Bronchial epithelial cell (primary cell): ENCODE measurements around the gene WDR4. TPM values are rescaled to one million over a fixed set of nuclear protein-coding genes. Genes with fewer than 3 reads are reported as not detected.
A peak's percentile ranks its signal among the peaks of the same experiment; 100 is the strongest.

Experiments used
- DNase-seq: peaks from one replicate; pipeline ENCODE4 v3.0.0-alpha.2; 2010; ENCODE audit warnings: low read depth
- FAIRE-seq: peaks from 2 replicates; lab custom pipeline; 2011; peaks lifted over from hg19 to GRCh38; lab: Jason Lieb, UNC
- H3K27me3 ChIP-seq: 2 replicates; pipeline ENCODE4 v1.5.1; 2011; ENCODE audit warnings: low read length; ENCODE audit not compliant: control insufficient read depth, insufficient read depth
- H3K36me3 ChIP-seq: 2 replicates; pipeline ENCODE4 v1.5.1; 2011; ENCODE audit warnings: low read length; ENCODE audit not compliant: control insufficient read depth, insufficient read depth
- H3K4me3 ChIP-seq: 2 replicates; pipeline ENCODE4 v1.5.1; 2011; ENCODE audit warnings: mild to moderate bottlenecking, low read depth, low read length, control low read depth
- CTCF ChIP-seq: IDR thresholded peaks from 2 replicates; pipeline ENCODE4 v1.5.1; 2011; ENCODE audit warnings: mild to moderate bottlenecking, moderate library complexity, low read length, control low read depth, inconsistent platforms; ENCODE audit not compliant: insufficient read depth, severe bottlenecking
- total RNA-seq: library from RNA; depleted of rRNA; stranded (reverse); fragments of >200 nt; gene quantifications from 2 replicates; pipeline ENCODE4 v1.2.1, GENCODE V29; 2014

Gene WDR4
- total RNA-seq, 1 donor from 2014 or later = 28.4 TPM

- Histone ChIP-seq H3K27me3 (no peaks in the 10 kb centered on the region), H3K36me3 (no peaks in the 10 kb centered on the region), H3K4me3 (no peak overlapping the region)
- DNase-seq (no peak), FAIRE-seq (no peak)
- no peak for TF ChIP-seq CTCF
These were observed 79.4 kb downstream of the WDR4 start for GRCh38 chr21:42799948-42800347.

GRCh38 chr21:42799516-42799915, 79.8 kb downstream of the WDR4 start:
- no peak for TF ChIP-seq CTCF
- peak; percentile 94 for DNase-seq

More at GRCh38 chr21:42799516-42799915, 79.8 kb downstream of the WDR4 start:
- H3K4me3 ChIP-seq = no peak overlapping the region
- H3K36me3 ChIP-seq = no peaks in the 10 kb centered on the region
- H3K27me3 ChIP-seq = no peaks in the 10 kb centered on the region
- FAIRE-seq = no peak

Other genes with a start within 250 kb of the WDR4 start
- 1.6 and 1.9 TPM in 2 replicates for gene PDE9A, start 225.9 kb downstream of the WDR4 start, total RNA-seq
- 29.7 and 44.2 TPM in 2 replicates for gene NDUFV3, start 13.8 kb upstream of the WDR4 start, total RNA-seq
- gene ERVH48-1, start 46.1 kb upstream of the WDR4 start, total RNA-seq = under 0.01 TPM in 1 of 2 replicates, not detected in the other
- gene PKNOX1, start 95.0 kb upstream of the WDR4 start, total RNA-seq = 7.9 and 9.1 TPM in 2 replicates
- 96.9 and 108 TPM in 2 replicates for gene CBS, start 196.3 kb upstream of the WDR4 start, total RNA-seq
- 21.6 and 25.8 TPM in 2 replicates for gene U2AF1, start 228.0 kb upstream of the WDR4 start, total RNA-seq